Right renal cortex interstitium (tissue), 3 donors: Measurements from ENCODE around the gene GRID1. TPM values are rescaled to one million over a fixed set of nuclear protein-coding genes. Genes with fewer than 3 reads are reported as not detected.
"Not testable (repeated sequence)": the region's sequence is repeated elsewhere in the genome, so short reads cannot be mapped to it uniquely, and the experiment has no call there.

ENCODE experiments used
- DNase-seq, 3 donors: peaks; one replicate each; pipeline ENCODE4 v3.0.0-alpha.2; 2013; ENCODE audit warnings: low read depth in 3 of 3, low spot score in 2 of 3
- polyA plus RNA-seq, 3 donors: library from polyadenylated mRNA; unstranded; fragments of 120-200 nt; gene quantifications; one replicate each; pipeline ENCODE4 v1.2.1, GENCODE V29; 2013; ENCODE audit not compliant: insufficient read length in 3 of 3

Gene GRID1
- polyA plus RNA-seq, 3 donors: 1.6 to 1.8 (median 1.7) TPM

- DNase-seq: no peak
These were observed 109.8 kb downstream of the GRID1 start for GRCh38 chr10:86256690-86257315.

DNA sequence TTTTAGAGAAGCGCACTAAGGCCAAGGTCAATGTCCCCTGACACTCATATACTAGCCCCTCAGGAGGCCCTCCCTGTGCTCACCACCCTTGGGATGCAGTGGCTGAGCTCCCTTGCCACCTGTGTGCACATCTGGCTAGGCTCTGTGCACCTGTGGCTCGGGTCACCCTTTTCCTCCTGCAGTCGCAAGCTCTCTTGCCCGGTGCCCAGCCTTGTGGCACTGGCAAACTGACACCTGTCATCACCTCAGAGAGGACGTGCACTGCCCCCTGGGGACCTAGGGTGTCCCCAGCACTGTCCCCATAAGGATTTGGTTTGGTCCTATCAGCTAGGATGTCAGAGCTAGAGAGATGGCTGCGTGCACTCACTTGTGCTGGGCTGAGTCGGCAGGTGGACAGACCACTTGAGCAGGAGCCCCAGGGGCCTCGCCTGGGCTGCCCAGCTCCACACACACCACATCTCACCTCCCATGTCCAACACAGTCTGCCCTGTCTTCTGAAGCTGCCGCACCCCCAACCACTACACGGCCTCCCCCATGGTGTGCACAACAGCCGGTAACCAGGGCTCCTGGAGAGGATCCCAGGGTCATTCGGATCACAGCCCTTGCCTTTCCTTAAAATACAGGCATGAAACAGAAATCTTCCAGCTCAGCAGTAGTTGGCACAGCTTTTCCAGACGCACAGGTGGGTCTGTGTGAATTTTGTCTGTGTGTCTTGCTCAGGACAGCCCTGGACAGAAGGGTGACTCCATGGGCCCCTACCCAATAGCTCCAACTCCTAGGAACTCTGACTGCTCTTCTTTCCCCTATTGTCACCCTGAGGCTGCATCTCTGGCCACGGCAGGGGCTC is 111.0 kb downstream of the GRID1 start:
- DNase-seq: no peak

GRCh38 chr10:86254526-86255174 is 111.9 kb downstream of the GRID1 start:
- DNase-seq: no peak

GRCh38 chr10:86254081-86254480 is 112.5 kb downstream of the GRID1 start:
- DNase-seq: no peak

DNA sequence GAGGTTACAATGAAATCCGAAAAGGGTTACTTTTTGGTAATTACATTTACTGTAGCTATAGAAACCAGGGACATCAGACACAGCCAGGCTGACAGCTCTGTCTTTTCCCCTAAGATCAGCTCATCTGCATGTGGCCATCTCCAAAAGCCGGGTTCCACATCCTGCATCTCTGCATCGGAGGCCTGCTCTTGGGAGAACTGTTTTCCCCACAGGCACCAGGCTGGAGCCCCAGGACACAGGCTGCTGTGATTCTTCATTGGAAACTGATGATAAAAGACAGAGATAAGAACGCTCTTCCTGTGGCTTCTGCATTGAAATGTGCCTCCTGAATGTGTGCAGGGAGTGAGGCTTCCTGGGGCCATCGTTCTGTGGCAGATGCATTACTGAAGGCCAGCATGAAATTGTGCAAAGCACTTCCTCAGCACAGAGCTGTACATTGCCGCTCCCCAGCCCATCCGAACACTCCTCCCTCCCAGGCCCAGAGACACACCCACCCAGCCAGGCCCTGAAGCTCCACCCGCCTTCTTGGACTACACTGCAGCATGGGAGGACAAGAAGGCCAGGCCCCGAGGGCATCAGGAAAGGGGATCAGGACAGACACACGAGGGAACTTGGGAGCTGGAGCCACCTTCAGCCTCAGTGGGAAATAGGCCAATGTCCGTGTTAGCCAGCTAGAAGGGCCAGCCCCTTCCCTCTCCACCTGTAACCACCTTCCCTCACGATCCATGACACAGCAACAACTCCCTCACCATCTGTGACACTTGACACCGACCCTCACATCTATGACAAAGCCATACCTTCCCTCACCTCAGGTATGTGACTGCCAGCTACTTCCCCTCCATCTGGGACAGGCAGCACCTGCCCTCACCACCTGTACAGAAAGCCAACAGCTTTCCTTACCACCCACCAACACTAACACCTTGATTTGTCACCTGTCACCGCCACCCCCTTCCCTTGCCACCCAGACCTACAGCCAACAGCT is 113.2 kb downstream of the GRID1 start:
- DNase-seq: no peak

DNA sequence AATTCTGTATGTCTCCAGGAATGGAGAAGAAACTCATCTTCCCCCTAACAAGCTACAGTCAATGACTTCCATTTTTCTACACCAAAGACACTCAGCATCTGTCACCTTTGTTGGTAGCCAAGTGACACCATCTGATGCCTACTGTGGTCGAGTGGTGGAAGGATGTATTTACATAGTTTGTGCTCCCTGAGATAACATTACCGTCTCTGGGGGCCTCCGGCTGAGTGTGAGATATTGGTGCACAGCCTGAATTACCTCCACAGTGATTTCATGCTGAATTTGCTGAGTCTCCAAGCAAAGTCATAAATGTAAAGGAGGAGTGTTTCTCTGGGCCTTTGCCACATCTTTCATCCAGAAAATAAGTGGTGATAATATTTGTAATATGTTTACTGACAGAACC is 114.0 kb downstream of the GRID1 start:
- no peak for DNase-seq

GRCh38 chr10:86252079-86252478 is 114.5 kb downstream of the GRID1 start:
- no peak for DNase-seq

DNA sequence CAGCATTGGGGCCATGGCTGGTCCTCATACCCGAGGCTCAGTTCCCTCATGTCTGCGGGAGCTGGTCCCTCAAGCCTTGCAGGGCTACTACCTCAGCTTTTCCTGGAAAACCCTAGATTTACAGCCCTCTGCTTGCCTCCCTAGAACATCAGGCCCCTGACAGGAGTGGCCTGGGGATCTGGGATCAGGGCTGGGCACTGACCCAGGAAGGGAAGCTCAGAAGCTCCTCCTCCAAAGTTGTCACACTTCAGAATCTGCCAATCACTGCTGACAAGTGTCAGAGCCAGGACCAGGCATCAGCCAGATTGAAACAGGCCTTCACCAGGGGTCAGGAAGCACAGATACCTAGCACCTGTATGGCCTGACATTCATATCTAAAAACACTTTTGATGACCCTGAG is 115.2 kb downstream of the GRID1 start:
- no peak for DNase-seq

DNA sequence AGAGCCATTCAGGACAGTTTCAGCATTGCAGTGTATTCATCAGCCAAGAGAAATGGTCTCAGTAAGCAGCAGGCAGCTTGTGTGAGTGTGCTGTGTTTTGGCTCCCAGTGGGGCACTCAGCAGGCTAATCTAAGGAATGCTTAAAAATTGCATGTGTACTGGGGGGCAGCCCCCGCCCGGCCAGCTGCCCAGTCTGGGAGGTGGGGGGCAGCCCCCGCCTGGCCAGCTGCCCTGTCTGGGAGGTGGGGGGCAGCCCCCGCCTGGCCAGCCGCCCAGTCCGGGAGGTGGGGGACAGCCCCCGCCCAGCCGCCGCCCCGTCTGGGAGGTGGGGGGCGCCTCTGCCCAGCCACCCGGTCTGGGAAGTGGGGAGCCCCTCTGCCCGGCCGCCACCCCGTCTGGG is 116.2 kb downstream of the GRID1 start:
- DNase-seq: no peak

- DNase-seq: no peak
These were observed 116.8 kb downstream of the GRID1 start for GRCh38 chr10:86249794-86250193.

DNA sequence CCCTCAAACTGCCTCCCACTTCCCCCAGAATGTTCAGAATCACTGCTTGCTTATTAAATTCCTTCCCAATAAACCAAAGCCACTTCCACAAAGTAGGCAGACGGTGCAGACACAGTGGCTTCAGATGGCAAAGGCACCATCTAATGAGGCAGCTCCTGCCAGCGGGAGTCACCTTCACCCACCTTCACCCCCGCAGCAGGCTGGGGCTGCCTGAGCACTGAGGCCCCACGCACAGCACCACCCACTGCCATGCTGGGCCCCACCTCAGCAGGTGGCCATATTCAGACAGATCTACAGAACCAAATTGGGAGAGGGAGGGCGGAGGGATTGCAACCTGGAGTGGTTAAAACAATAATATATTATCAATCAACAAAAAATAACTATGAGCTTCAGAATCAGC is 118.5 kb downstream of the GRID1 start:
- DNase-seq: no peak

DNA sequence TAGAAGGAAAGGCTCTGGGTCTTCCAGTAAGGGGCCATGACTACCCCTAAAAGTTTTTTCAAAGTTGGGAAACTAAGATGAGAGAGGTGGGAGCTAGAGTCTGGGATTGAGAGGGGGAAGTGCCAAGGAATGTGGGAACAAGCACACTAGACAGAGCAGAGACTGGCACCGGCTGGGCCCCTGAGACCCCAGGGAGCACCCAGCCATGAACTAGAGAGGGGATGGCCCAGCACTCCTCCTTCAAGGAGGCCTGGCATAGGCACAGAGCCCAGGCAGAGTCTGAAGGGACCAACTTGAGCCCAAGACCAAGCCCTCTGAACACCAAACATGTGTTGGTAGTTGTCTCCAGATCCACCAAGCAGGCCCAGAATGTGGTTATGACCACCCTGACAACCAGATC is 119.0 kb downstream of the GRID1 start:
- no peak for DNase-seq

- DNase-seq: no peak
These were observed 119.5 kb downstream of the GRID1 start for GRCh38 chr10:86247073-86247472.

GRCh38 chr10:86246279-86246940 is 120.2 kb downstream of the GRID1 start:
- no peak for DNase-seq

DNA sequence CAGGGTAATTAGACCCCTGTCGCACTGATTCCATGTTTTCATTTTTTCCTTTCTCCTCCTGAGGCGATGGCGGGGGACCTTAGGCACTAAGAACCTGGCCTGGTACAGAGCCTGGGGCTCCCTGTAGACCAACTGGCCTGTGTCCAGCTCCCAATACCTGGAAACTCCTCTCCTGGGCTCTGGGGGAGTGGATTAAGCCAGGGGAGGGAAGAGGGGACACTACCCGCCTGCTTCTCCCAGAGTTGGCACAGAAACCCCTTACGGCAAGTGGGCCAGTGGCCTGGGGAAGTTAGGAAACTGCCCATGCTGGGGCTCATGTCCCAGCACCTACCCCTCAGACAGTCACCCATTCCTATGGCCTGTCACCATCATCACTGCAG is 121.6 kb downstream of the GRID1 start:
- DNase-seq: no peak

DNA sequence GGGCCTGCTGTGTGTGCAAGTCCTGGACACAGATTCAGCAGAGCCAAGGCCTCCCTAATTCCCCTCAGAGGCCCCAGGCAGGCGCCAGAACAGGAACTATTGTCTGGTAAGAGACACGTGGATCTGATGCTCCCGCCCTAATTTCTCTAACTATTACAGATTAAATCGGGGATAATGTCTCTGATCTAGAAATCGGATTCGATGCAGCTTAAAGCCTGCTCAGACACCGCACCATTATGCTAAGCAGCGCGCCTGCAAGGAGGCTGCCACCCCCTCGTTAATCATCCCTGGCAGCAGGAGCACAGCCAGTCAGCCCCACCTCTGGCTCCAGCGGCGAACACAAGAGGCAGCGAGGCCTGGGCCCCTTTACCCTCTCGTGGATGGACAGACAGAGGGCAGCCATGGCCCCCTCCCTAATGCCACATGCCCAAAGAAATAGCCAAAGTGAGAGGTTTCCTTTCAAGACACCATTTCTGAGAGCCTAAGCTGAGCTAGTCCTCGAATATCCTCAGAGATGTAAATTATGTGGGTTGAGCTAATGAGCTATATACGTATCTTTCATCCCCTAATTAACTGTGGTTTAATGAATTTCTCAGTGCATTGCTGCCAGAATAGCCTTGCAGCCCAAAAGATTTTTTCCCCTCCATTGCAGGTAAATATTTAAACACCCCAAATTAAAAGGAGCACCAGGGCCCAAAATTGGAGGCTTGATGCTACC is 122.1 kb downstream of the GRID1 start:
- no peak for DNase-seq

DNA sequence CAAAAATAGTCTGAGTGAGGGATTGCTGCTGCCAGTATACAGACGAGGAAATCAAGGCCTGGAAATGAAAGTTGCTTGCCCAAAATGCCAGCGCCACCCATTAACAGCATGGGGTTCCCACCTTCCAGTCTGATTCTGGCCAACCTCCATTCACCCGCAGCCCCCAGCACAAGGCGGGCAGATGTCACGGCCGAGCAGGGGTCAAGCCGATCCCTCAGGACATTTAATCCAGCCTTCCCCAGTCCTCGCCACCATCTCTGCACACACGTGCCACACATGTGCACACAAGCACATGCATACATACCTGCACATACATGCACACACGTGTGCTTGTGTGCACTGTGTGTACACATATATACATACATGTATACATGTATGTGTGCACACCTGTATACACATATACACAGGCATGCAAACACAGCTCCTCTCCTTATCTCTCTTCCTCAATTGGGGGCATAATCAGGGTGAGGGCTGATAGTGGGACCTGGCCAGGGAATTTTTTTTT is 122.9 kb downstream of the GRID1 start:
- DNase-seq: no peak

GRCh38 chr10:86242761-86243160 is 123.8 kb downstream of the GRID1 start:
- no peak for DNase-seq

GRCh38 chr10:86238089-86238488 is 128.5 kb downstream of the GRID1 start:
- not testable (repeated sequence) for DNase-seq
